Heart left ventricle (tissue), 16 donors: ENCODE results near the gene RNASE4. TPM values are rescaled to one million over a fixed set of nuclear protein-coding genes. Genes with fewer than 3 reads are reported as not detected.

Experiments used
- ATAC-seq, 4 donors: fragments of 200-7000 bp; cut with Tn5 transposase; one replicate each; pipeline ENCODE4 v1.9.1; 2020 to 2022; ENCODE audit warnings: moderate library complexity in 4 of 4, mild to moderate bottlenecking in 3 of 4, moderate number of reproducible peaks in 1 of 4
- DNase-seq, 5 donors: peaks; one replicate each; pipeline ENCODE4 v3.0.0-alpha.2; 2020
- H3K27ac ChIP-seq, 12 donors: fragments of 200-600 bp; sonication (generic) in 4 of 12; one replicate each; pipeline versions ENCODE4 v1.5.0 to v1.8.0; 2016 to 2022; ENCODE audit warnings: mild to moderate bottlenecking in 2 of 12
- H3K27me3 ChIP-seq, 9 donors: fragments of 200-600 bp; sonication (generic) in 2 of 9; one replicate each; pipeline versions ENCODE4 v1.5.1 to v1.8.0; 2016 to 2022; ENCODE audit warnings: mild to moderate bottlenecking in 3 of 9
- H3K36me3 ChIP-seq, 9 donors: fragments of 200-600 bp; sonication (generic) in 2 of 9; one replicate each; pipeline versions ENCODE4 v1.5.0 to v1.8.0; 2018 to 2022; ENCODE audit warnings: mild to moderate bottlenecking in 2 of 9
- H3K4me1 ChIP-seq, 12 donors: fragments of 200-600 bp; sonication (generic) in 4 of 12; one replicate each; pipeline versions ENCODE4 v1.5.0 to v1.8.0; 2016 to 2022; ENCODE audit warnings: mild to moderate bottlenecking in 3 of 12
- H3K4me3 ChIP-seq, 12 donors: fragments of 200-600 bp; sonication (generic) in 4 of 12; one replicate each; pipeline versions ENCODE4 v1.5.0 to v1.8.0; 2017 to 2022; ENCODE audit warnings: mild to moderate bottlenecking in 9 of 12, moderate library complexity in 4 of 12
- H3K9me3 ChIP-seq, 12 donors: fragments of 200-600 bp; sonication (generic) in 4 of 12; one replicate each; pipeline versions ENCODE4 v1.5.0 to v1.8.0; 2016 to 2022; ENCODE audit warnings: mild to moderate bottlenecking in 1 of 12
- CTCF ChIP-seq, 12 donors: fragments of 200-600 bp; sonication (generic) in 4 of 12; IDR thresholded peaks; one replicate each; pipeline versions ENCODE4 v1.5.0 to v1.8.0; 2018 to 2022; ENCODE audit warnings: antibody characterized with exemption in 12 of 12, mild to moderate bottlenecking in 5 of 12
- POLR2A ChIP-seq, 2 donors: fragments of 450-650 bp; IDR thresholded peaks; one replicate each; pipeline ENCODE4 v1.6.1; 2017; ENCODE audit warnings: antibody characterized with exemption in 2 of 2, mild to moderate bottlenecking in 2 of 2, moderate library complexity in 2 of 2
- whole genome bisulfite sequencing, 4 donors: extraction: QIAGEN DNeasy Blood & Tissue Kit in 2 of 4; methylation state at CpG; one replicate each; pipeline versions ENCODE4 v1.1.5 to v1.1.7; 2013 to 2018; 5-methylcytosine and 5-hydroxymethylcytosine counted together
- intact Hi-C, 10 donors: fragments of 100-400 bp; cut with DNase I; formaldehyde crosslinking; loops; one replicate each; pipeline versions ENCODE4 v1.11.1 to v1.14.2; 2022
- polyA plus RNA-seq, 2 donors: library from polyadenylated mRNA; stranded (reverse); fragments of 200-250 nt; gene quantifications; one replicate each; pipeline ENCODE4 v1.2.3, GENCODE V29; 2013
- total RNA-seq, 9 donors: library from RNA; depleted of rRNA in 2 of 9; stranded (reverse); fragments of >200 nt in 2 of 9; fragmentation: NEBNext Ultra II Directional in 3 of 9; extraction: Animal tissue kit (Norgen Biotek cat#: 25700) in 3 of 9; gene quantifications; one replicate each; pipeline versions ENCODE4 v1.1.0 to v1.2.4, GENCODE V29; 2016 to 2023
- donor health status: ischemic (EF 13 %, LVEDD 7.1; RV severe dilation, severe dysfunction).
- donor health status: healthy with polysubstance abuse.
- donor health status: DM: no; HTN: yes; CAD: no.
- donor health status: DM: no; HTN: no; CAD: no.
- donor health status: ischemic (EF 25% LVEDD 6.9; RV normal size, moderate dysfunction).
- donor health status: ischemic (EF 25% LVEDD 5.7; RV mildly dilated, moderate dysfunction).
- donor health status: healthy.
- donor health status: DM: yes; HTN: yes; CAD: no.
- donor health status: ischemic (EF 35%, LVEDD 5.7; RV mildly dilated, moderate dysfunction).
- donor health status: nonischemic (EF 11% LVEDD 7.7; RV severe dilation, severe dysfunction).
- donor health status: DM: yes; HTN: yes; CAD: no.
- donor health status: PGD.
- donor health status: ischemic (EF 29% LVEDD 5.4; RV normal size, mild dysfunction).
- donor health status: nonischemic (EF 23%, LVEDD 6.1; RV moderate dilation, normal function).

The RNASE4 gene
- total and polyA plus RNA-seq, 11 donors = 4.7 to 22.2 (median 8.2) TPM

- Histone ChIP-seq H3K27me3 (no peaks in the 10 kb centered on the region), H3K4me1 (peaks cover 0 to 15% (median 2%) of the 10 kb centered on the region in 12 donors), H3K4me3 (no peak overlapping the region), H3K27ac (peak overlapping the region in 7 of 12 donors; percentile 1 to 71 (median 25)), H3K36me3 (no peaks in the 10 kb centered on the region), H3K9me3 (no peaks in the 10 kb centered on the region)
- DNase-seq (no peak), ATAC-seq (no peak)
- intact Hi-C loops = loop anchor here in 3 of 10 donors (5.0 to 10.0 kb wide), 3 partner anchors 50 to 267 kb away; no protein-coding TSS in a partner anchor
- TF ChIP-seq CTCF (IDR thresholded peaks at IDR 0.05) (no peak), POLR2A (IDR thresholded peaks at IDR 0.05) (no peak)
- 41 to 75% (median 66%) methylated on average over 2 of the region's 2 CpGs for WGBS, 4 donors
Measured at GRCh38 chr14:20707622-20708021, 23.3 kb downstream of the RNASE4 start.

- ATAC-seq = no peak
- H3K27me3 ChIP-seq = no peaks in the 10 kb centered on the region
- H3K36me3 ChIP-seq = no peaks in the 10 kb centered on the region
- DNase-seq = no peak
- TF ChIP-seq CTCF (IDR thresholded peaks at IDR 0.05) = no peak
- intact Hi-C loops = no loop called here
- peaks cover 0 to 18% (median 2%) of the 10 kb centered on the region in 12 donors for H3K4me1 ChIP-seq
- WGBS, 4 donors = 70 to 96% (median 79%) methylated on average over 4 of the region's 4 CpGs
- H3K9me3 ChIP-seq = no peaks in the 10 kb centered on the region
- no peak overlapping the region for H3K27ac ChIP-seq
- no peak overlapping the region for H3K4me3 ChIP-seq
Measured at GRCh38 chr14:20711261-20711660, 26.9 kb downstream of the RNASE4 start.

- H3K9me3 ChIP-seq = no peaks in the 10 kb centered on the region
- H3K27ac ChIP-seq = no peak overlapping the region
- 33 to 71% (median 48%) methylated on average over 4 of the region's 4 CpGs for WGBS, 4 donors
- no peak for TF ChIP-seq CTCF (IDR thresholded peaks at IDR 0.05)
- no peak for TF ChIP-seq POLR2A (IDR thresholded peaks at IDR 0.05)
- H3K27me3 ChIP-seq = no peaks in the 10 kb centered on the region
- H3K36me3 ChIP-seq = no peaks in the 10 kb centered on the region
- ATAC-seq (no peak), DNase-seq (no peak)
- intact Hi-C loops = no loop called here
- H3K4me3 ChIP-seq = no peak overlapping the region
- peaks cover 0 to 16% (median 2%) of the 10 kb centered on the region in 12 donors for H3K4me1 ChIP-seq
Measured at GRCh38 chr14:20711685-20712084, 27.3 kb downstream of the RNASE4 start.

DNA sequence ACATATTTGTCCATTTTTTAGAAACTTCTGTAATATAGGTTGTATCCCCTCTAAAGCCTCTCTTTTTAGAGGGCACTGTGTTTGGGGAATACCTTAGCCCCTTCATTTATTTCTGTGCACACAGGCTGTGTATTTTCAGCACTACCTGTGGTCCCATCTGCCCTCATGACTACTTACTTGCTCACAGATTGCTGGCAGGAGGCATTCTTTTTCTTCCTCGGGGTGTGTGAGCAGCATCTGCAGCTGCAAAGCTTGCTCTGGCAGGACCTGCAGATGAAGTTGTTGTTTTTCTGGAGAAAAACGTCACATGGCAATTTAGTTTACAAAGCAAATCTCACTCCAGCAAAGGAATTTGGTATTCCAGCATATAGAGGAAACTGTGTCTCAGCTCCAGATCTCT lies 28.5 kb downstream of the RNASE4 start:
- Histone ChIP-seq H3K4me1 (peaks cover 0 to 11% (median 0%) of the 10 kb centered on the region in 12 donors), H3K27me3 (no peaks in the 10 kb centered on the region), H3K27ac (no peak overlapping the region), H3K9me3 (no peaks in the 10 kb centered on the region), H3K36me3 (no peaks in the 10 kb centered on the region), H3K4me3 (no peak overlapping the region)
- no peak for ATAC-seq
- 38 to 47% (median 44%) methylated on average over 1 to 2 of the region's 2 CpGs for WGBS, 4 donors
- intact Hi-C loops = no loop called here
- DNase-seq = no peak
- TF ChIP-seq CTCF (IDR thresholded peaks at IDR 0.05) = no peak
- TF ChIP-seq POLR2A (IDR thresholded peaks at IDR 0.05) = no peak
